ENCODE data around the gene TLX2. TPM values are rescaled to one million over a fixed set of nuclear protein-coding genes. Genes with fewer than 3 reads are reported as not detected.

TLX2 gene
- total RNA-seq, 1 experiment from 2014 or later: 0.34 TPM

GRCh38 chr2:74511104-74511989 is 2.9 kb upstream of the TLX2 start:
- peak; percentile 16 for DNase-seq (ENCODE audit: low read depth)

GRCh38 chr2:74512744-74513604 is 1.3 kb upstream of the TLX2 start:
- no peak for DNase-seq (ENCODE audit: low read depth)

- DNase-seq (ENCODE audit: low read depth): peak; percentile 20
Observed at GRCh38 chr2:74513605-74514367, 464 bp upstream of the TLX2 start.

- DNase-seq (ENCODE audit: low read depth): no peak
Observed at GRCh38 chr2:74515271-74515980, 1.2 kb downstream of the TLX2 start.

- DNase-seq (ENCODE audit: low read depth): no peak
Observed at GRCh38 chr2:74515981-74516633, 1.9 kb downstream of the TLX2 start.

- no peak for DNase-seq (ENCODE audit: low read depth)
Observed at GRCh38 chr2:74516650-74517049, 2.4 kb downstream of the TLX2 start.

GRCh38 chr2:74522516-74522915 is 8.3 kb downstream of the TLX2 start:
- DNase-seq (ENCODE audit: low read depth): no peak

- no peak for DNase-seq (ENCODE audit: low read depth)
Observed at GRCh38 chr2:74524005-74524404, 9.8 kb downstream of the TLX2 start.

- no peak for DNase-seq (ENCODE audit: low read depth)
Observed at GRCh38 chr2:74524955-74525716, 10.9 kb downstream of the TLX2 start.

GRCh38 chr2:74525717-74526648 is 11.7 kb downstream of the TLX2 start, which contains the start of gene DQX1:
Gene DQX1, minus strand, starts transcription at chr2:74526231. Its CDS starts 502 bp downstream, at chr2:74525729.
- DNase-seq (ENCODE audit: low read depth): peak; percentile 30

GRCh38 chr2:74526649-74527230 is 12.5 kb downstream of the TLX2 start:
- DNase-seq (ENCODE audit: low read depth): no peak

GRCh38 chr2:74527741-74528140 is 13.5 kb downstream of the TLX2 start:
- no peak for DNase-seq (ENCODE audit: low read depth)

- no peak for DNase-seq (ENCODE audit: low read depth)
Observed at GRCh38 chr2:74528600-74529356, 14.5 kb downstream of the TLX2 start.

- DNase-seq (ENCODE audit: low read depth): peak; percentile 99
Observed at GRCh38 chr2:74529357-74530238, 15.3 kb downstream of the TLX2 start, which contains the start of the genes AUP1 and HTRA2. Gene AUP1, minus strand, starts transcription at chr2:74529706. Its CDS starts 77 bp downstream, at chr2:74529629. Gene HTRA2, plus strand, starts transcription at chr2:74529933. Its CDS starts 74 bp downstream, at chr2:74530007.

- DNase-seq (ENCODE audit: low read depth): peak; percentile 57
Observed at GRCh38 chr2:74530239-74531187, 16.3 kb downstream of the TLX2 start.
